ENCODE measurements around the gene UBN1.

The UBN1 gene

GRCh38 chr16:4886151-4886550 lies 38.9 kb downstream of the UBN1 start:
- no peak for DNase-seq (ENCODE audit: low read depth)

GRCh38 chr16:4888428-4889135 lies 41.3 kb downstream of the UBN1 start:
- H3K4me3 ChIP-seq (ENCODE audit: low read length), result no peak overlapping the region
- TF ChIP-seq, protein P1, sequence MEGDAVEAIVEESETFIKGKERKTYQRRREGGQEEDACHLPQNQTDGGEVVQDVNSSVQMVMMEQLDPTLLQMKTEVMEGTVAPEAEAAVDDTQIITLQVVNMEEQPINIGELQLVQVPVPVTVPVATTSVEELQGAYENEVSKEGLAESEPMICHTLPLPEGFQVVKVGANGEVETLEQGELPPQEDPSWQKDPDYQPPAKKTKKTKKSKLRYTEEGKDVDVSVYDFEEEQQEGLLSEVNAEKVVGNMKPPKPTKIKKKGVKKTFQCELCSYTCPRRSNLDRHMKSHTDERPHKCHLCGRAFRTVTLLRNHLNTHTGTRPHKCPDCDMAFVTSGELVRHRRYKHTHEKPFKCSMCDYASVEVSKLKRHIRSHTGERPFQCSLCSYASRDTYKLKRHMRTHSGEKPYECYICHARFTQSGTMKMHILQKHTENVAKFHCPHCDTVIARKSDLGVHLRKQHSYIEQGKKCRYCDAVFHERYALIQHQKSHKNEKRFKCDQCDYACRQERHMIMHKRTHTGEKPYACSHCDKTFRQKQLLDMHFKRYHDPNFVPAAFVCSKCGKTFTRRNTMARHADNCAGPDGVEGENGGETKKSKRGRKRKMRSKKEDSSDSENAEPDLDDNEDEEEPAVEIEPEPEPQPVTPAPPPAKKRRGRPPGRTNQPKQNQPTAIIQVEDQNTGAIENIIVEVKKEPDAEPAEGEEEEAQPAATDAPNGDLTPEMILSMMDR (conservative IDR thresholded peaks at IDR 0.05; ENCODE audit: low read length), result no peak

More at GRCh38 chr16:4886151-4886550, 38.9 kb downstream of the UBN1 start:
- TF ChIP-seq, protein P1 (conservative IDR thresholded peaks at IDR 0.05; ENCODE audit: low read length), result no peak
- H3K4me3 ChIP-seq (ENCODE audit: low read length), result no peak overlapping the region

GRCh38 chr16:4890026-4890425 lies 42.7 kb downstream of the UBN1 start:
- DNase-seq (ENCODE audit: low read depth), result no peak
- TF ChIP-seq, protein P1 (conservative IDR thresholded peaks at IDR 0.05; ENCODE audit: low read length), result no peak
- H3K4me3 ChIP-seq (ENCODE audit: low read length), result no peak overlapping the region

More at GRCh38 chr16:4888428-4889135, 41.3 kb downstream of the UBN1 start:
- DNase-seq (ENCODE audit: low read depth), result no peak

GRCh38 chr16:4890686-4891085 lies 43.4 kb downstream of the UBN1 start:
- no peak for DNase-seq (ENCODE audit: low read depth)
- H3K4me3 ChIP-seq (ENCODE audit: low read length), result no peak overlapping the region
- TF ChIP-seq, protein P1 (conservative IDR thresholded peaks at IDR 0.05; ENCODE audit: low read length), result no peak

- H3K4me3 ChIP-seq (ENCODE audit: low read length), result no peak overlapping the region
- TF ChIP-seq, protein P1 (conservative IDR thresholded peaks at IDR 0.05; ENCODE audit: low read length), result no peak
- DNase-seq (ENCODE audit: low read depth), result no peak
Observed at GRCh38 chr16:4891097-4891885, 44.0 kb downstream of the UBN1 start.

DNA sequence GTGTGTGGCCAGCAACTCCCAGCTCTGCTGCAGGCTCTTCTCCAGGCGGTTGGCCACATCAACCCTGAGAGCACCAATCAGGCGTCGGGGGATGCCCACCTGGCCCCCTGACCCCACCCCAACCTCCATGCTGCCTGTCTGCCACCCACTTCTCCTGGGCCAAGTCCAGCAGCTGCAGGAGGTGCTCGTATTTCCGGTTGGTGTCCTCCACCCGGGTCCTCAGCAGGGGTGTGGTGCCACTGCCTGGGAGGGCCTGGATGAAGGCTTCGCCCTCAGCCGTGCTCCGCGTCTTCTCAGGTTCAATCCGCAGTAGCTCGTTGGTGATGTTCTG lies 44.6 kb downstream of the UBN1 start:
- TF ChIP-seq, protein P1 (conservative IDR thresholded peaks at IDR 0.05; ENCODE audit: low read length), result no peak
- no peak for DNase-seq (ENCODE audit: low read depth)
- no peak overlapping the region for H3K4me3 ChIP-seq (ENCODE audit: low read length)

Data from AG10803 (cell line).